Smooth muscle cell (in vitro differentiated cells): ENCODE measurements around the gene CCDC181. TPM values are rescaled to one million over a fixed set of nuclear protein-coding genes. Genes with fewer than 3 reads are reported as not detected.
A peak's percentile ranks its signal among the peaks of the same experiment; 100 is the strongest.

ENCODE experiments used
- DNase-seq: peaks from one replicate; lab custom pipeline; 2025; ENCODE audit not compliant: unreplicated experiment; lab: John Stamatoyannopoulos, UW
- H2AFZ ChIP-seq: fragments of 200-600 bp; sonication (generic); 2 replicates; pipeline ENCODE4 v1.6.0; 2016; ENCODE audit warnings: antibody characterized with exemption, low read depth, mild to moderate bottlenecking
- H3F3A ChIP-seq: fragments of 200-600 bp; sonication (generic); 2 replicates; pipeline ENCODE4 v1.6.0; 2017; ENCODE audit warnings: antibody characterized with exemption, low read depth
- H3K27ac ChIP-seq: fragments of 200-600 bp; sonication (generic); 2 replicates; pipeline ENCODE4 v1.5.1; 2016; ENCODE audit warnings: low read depth, mild to moderate bottlenecking
- H3K27me3 ChIP-seq: fragments of 200-600 bp; sonication (generic); 2 replicates; pipeline ENCODE4 v1.6.1; 2016; ENCODE audit warnings: low read depth, mild to moderate bottlenecking
- H3K36me3 ChIP-seq: fragments of 200-600 bp; sonication (generic); 2 replicates; pipeline ENCODE4 v1.5.1; 2016; ENCODE audit warnings: low read depth
- H3K4me1 ChIP-seq: fragments of 200-600 bp; sonication (generic); 2 replicates; pipeline ENCODE4 v1.5.1; 2016; ENCODE audit warnings: low read depth
- H3K4me2 ChIP-seq: fragments of 200-600 bp; sonication (generic); 2 replicates; pipeline ENCODE4 v1.6.0; 2016; ENCODE audit warnings: mild to moderate bottlenecking
- H3K4me3 ChIP-seq: fragments of 200-600 bp; sonication (generic); 2 replicates; pipeline ENCODE4 v1.5.1; 2016; ENCODE audit warnings: mild to moderate bottlenecking
- H3K79me2 ChIP-seq: fragments of 200-600 bp; sonication (generic); 2 replicates; pipeline ENCODE4 v1.6.0; 2016; ENCODE audit warnings: low read depth, mild to moderate bottlenecking
- H3K9ac ChIP-seq: fragments of 200-600 bp; sonication (generic); 2 replicates; pipeline ENCODE4 v1.6.0; 2016; ENCODE audit warnings: low read depth
- H3K9me3 ChIP-seq: fragments of 200-600 bp; sonication (generic); replicated peaks from 2 replicates; pipeline ENCODE4 v1.5.1; 2016; ENCODE audit warnings: low read depth
- H4K20me1 ChIP-seq: fragments of 200-600 bp; sonication (generic); 2 replicates; pipeline ENCODE4 v1.6.0; 2016; ENCODE audit warnings: low read depth
- CTCF ChIP-seq: fragments of 200-600 bp; sonication (generic); IDR thresholded peaks from 2 replicates; pipeline ENCODE4 v1.5.1; 2017; ENCODE audit warnings: borderline replicate concordance, mild to moderate bottlenecking, antibody characterized with exemption; ENCODE audit not compliant: insufficient read depth, poor library complexity, severe bottlenecking
- WGBS: methylation state at CpG from one replicate; pipeline ENCODE4 v1.1.7; 2016; ENCODE audit warnings: low lambda C conversion rate; 5-methylcytosine and 5-hydroxymethylcytosine counted together
- polyA plus RNA-seq: library from polyadenylated mRNA; unstranded; fragments of >200 nt; fragmentation: Nextera tagmentation; extraction: Ambion mirVana; gene quantifications from 2 replicates; pipeline ENCODE4 v1.2.1, GENCODE V29; 2016
- total RNA-seq: library from RNA; depleted of rRNA; stranded (reverse); fragments of >200 nt; gene quantifications from 2 replicates; pipeline ENCODE4 v1.2.3, GENCODE V29; 2014

The CCDC181 gene
- 1.5 and 4.1 TPM in 2 replicates for total RNA-seq
- 1.3 and 1.4 TPM in 2 replicates for polyA plus RNA-seq

GRCh38 chr1:169427081-169427641 is at the start of gene CCDC181:
CCDC181 (minus strand) TSS chr1:169427474; CDS start chr1:169424927, 2,547 bp downstream.
- 3% methylated on average over 29 of the region's 29 CpGs for WGBS
- H3F3A ChIP-seq: no peaks in the 10 kb centered on the region
- no peaks in the 10 kb centered on the region for H3K79me2 ChIP-seq
- H3K4me2 ChIP-seq: peak within 1 kb of the TSS; percentile 85
- no peak for TF ChIP-seq CTCF
- H3K27ac ChIP-seq: no peak within 1 kb of the TSS
- H3K4me3 ChIP-seq: peak within 1 kb of the TSS; percentile 56
- H2AFZ ChIP-seq: peak within 1 kb of the TSS; percentile 90
- H3K27me3 ChIP-seq: peaks cover 24% of the 10 kb centered on the region
- peaks cover 4% of the 10 kb centered on the region for H3K4me1 ChIP-seq
- no peaks in the 10 kb centered on the region for H3K9me3 ChIP-seq
- no peaks in the 10 kb centered on the region for H4K20me1 ChIP-seq
- no peak for DNase-seq
- H3K9ac ChIP-seq: peak within 1 kb of the TSS; percentile 7
- H3K36me3 ChIP-seq: no peaks in the 10 kb centered on the region

DNA sequence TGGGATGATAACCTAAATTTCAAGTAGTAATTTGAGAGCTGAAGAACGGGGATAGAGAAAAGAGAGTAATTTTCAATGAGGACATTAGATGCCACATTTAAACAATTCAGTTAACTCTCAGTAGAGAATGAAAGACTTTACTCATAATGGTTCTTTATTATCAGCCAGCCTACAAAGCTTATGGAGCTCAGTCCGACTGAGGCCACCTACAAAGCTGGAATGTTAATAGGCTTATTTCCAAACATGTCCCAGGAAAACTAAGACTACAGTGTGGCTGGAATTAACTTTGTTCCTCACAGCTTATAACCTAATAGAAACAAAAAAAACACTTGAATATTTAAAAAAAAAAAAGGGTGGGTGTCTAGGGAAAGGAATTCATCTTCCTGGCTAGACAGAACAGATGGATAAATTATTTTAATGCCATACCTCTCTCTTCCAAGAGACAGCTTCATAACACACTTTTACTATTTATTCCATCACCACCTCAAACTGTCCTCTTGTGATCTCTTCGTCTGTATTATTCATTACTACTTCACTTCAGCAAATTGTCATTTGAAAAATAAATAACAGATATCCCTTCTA is 48.6 kb upstream of the CCDC181 start:
- no peak overlapping the region for H2AFZ ChIP-seq
- TF ChIP-seq CTCF: no peak
- H3K36me3 ChIP-seq: peaks cover 5% of the 10 kb centered on the region
- H3K27me3 ChIP-seq: no peaks in the 10 kb centered on the region
- H3K4me2 ChIP-seq: no peak overlapping the region
- no peak overlapping the region for H3K4me3 ChIP-seq
- no peaks in the 10 kb centered on the region for H3K9me3 ChIP-seq
- H3K79me2 ChIP-seq: peaks cover 52% of the 10 kb centered on the region
- no peaks in the 10 kb centered on the region for H3F3A ChIP-seq
- no peak overlapping the region for H3K9ac ChIP-seq
- peaks cover 60% of the 10 kb centered on the region for H4K20me1 ChIP-seq
- 74% methylated on average over 3 of the region's 3 CpGs for WGBS
- peaks cover 25% of the 10 kb centered on the region for H3K4me1 ChIP-seq
- DNase-seq: no peak
- H3K27ac ChIP-seq: no peak overlapping the region

DNA sequence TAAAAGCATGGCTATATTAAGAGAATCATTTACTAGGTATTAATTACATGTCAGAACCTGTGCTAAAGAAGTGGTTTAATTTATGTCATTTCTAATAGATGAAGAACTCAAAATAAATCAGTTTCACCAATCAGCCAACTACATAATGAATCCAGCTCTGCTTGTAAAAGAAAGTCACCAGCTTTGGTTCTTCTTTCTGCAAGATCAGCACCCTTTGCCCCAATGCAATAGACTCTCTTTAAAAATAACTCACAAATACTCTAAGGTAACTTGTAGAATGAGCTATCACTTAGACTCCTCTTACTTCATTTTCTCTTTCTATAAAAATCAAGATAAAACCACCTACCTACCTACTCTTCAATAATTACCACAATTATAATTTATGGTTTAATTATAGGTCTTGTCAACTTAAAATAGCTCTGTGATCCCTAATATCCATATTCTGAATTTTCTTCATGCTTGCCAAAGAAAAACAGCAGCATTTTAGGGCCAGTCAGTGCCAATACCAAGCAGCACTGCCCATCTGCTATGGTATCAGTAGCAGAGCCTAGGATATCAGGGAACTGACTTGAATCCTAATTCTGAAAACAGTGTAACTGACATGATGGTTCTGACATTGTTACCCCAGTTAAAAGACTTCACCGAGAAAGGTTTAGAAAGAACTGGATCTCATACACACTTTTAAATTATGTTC is 47.2 kb upstream of the CCDC181 start:
- Histone ChIP-seq H3K4me3 (no peak overlapping the region), H3F3A (no peaks in the 10 kb centered on the region), H3K27me3 (no peaks in the 10 kb centered on the region), H3K79me2 (peaks cover 37% of the 10 kb centered on the region), H3K9me3 (no peaks in the 10 kb centered on the region), H2AFZ (no peak overlapping the region), H3K36me3 (peaks cover 5% of the 10 kb centered on the region), H4K20me1 (peaks cover 55% of the 10 kb centered on the region), H3K4me2 (no peak overlapping the region), H3K9ac (no peak overlapping the region), H3K4me1 (peaks cover 17% of the 10 kb centered on the region), H3K27ac (no peak overlapping the region)
- DNase-seq: no peak
- WGBS: 100% methylated on average over 1 of the region's 1 CpG
- TF ChIP-seq CTCF: no peak

DNA sequence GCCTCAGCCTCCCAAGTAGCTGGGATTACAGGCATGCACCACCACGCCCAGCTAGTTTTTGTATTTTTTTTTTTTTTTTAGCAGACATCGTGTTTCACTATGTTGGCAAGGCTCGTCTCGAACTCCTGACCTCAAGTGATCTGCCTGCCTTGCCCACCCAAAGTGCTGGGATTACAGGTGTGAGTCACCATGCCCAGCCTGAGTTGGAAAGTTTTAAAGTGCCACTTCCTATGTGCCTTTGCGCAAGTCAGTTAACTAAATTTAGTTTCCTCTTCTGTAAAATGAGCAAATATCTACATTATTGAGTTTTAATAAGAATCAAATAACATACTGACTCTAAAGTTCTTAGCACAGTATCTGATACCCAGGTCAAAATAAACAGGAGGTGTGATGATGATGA is 46.1 kb upstream of the CCDC181 start:
- no peak for DNase-seq
- Histone ChIP-seq H3F3A (no peaks in the 10 kb centered on the region), H3K4me1 (peaks cover 11% of the 10 kb centered on the region), H3K4me2 (no peak overlapping the region), H3K9me3 (no peaks in the 10 kb centered on the region), H3K27me3 (no peaks in the 10 kb centered on the region), H3K27ac (no peak overlapping the region), H4K20me1 (peaks cover 49% of the 10 kb centered on the region), H3K79me2 (peaks cover 26% of the 10 kb centered on the region), H3K9ac (no peak overlapping the region), H3K36me3 (peaks cover 5% of the 10 kb centered on the region), H2AFZ (no peak overlapping the region), H3K4me3 (no peak overlapping the region)
- 87% methylated on average over 5 of the region's 5 CpGs for WGBS
- no peak for TF ChIP-seq CTCF
